Body of pancreas (tissue), 4 donors: ENCODE data around the gene CD164.

Experiments used
- POLR2A ChIP-seq, 3 donors: fragments of 450-650 bp; IDR thresholded peaks; one replicate each; pipeline ENCODE4 v1.6.1; 2016; ENCODE audit warnings: antibody characterized with exemption in 3 of 3, mild to moderate bottlenecking in 2 of 3
- TF ChIP-seq, protein P1 (sequence below), 7 experiments: fragments of 450-650 bp in 4 of 7; fragments of 200-600 bp in 3 of 7; sonication (generic) in 3 of 7; IDR thresholded peaks; one replicate each; pipeline ENCODE4 v1.5.1; 2016 to 2019; ENCODE audit warnings: antibody characterized with exemption in 7 of 7

DNA sequence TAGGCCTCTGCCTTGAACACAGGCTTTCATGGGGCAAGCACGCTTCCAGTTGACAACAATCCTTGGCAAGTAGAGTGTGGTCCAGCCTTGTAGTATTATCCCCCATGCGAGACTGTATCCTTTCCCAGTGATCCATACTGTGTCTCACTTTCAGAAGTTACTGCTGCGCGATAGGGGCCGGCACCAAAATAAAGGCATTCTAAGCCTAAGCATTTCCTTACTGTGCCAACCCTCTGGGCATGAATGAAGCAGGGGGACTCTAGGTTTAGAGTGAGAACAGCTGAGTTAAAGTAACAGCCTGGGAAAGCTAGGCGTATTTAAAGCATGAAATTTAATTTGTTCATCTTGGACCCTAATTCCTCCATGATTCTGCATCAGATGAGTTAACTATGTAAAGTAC, 39.4 kb downstream of the CD164 start:
- TF ChIP-seq, protein P1, sequence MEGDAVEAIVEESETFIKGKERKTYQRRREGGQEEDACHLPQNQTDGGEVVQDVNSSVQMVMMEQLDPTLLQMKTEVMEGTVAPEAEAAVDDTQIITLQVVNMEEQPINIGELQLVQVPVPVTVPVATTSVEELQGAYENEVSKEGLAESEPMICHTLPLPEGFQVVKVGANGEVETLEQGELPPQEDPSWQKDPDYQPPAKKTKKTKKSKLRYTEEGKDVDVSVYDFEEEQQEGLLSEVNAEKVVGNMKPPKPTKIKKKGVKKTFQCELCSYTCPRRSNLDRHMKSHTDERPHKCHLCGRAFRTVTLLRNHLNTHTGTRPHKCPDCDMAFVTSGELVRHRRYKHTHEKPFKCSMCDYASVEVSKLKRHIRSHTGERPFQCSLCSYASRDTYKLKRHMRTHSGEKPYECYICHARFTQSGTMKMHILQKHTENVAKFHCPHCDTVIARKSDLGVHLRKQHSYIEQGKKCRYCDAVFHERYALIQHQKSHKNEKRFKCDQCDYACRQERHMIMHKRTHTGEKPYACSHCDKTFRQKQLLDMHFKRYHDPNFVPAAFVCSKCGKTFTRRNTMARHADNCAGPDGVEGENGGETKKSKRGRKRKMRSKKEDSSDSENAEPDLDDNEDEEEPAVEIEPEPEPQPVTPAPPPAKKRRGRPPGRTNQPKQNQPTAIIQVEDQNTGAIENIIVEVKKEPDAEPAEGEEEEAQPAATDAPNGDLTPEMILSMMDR (IDR thresholded peaks at IDR 0.05): no peak
- TF ChIP-seq POLR2A (IDR thresholded peaks at IDR 0.05): no peak
